GM12878 (cell line): Measurements from ENCODE around the gene KRT12. TPM values are rescaled to one million over a fixed set of nuclear protein-coding genes. Genes with fewer than 3 reads are reported as not detected.

Source experiments
- ATAC-seq: fragments of 200-7000 bp; cut with Tn5 transposase; 3 replicates; pipeline ENCODE4 v1.9.1; 2020; ENCODE audit warnings: mild to moderate bottlenecking, moderate library complexity
- BruUV-seq: library from RNA; stranded (reverse); fragments of 400-500 nt; replicated peaks from 2 replicates; lab custom pipeline; 2021; lab: Mats Ljungman, UMichigan
- CTCF ChIA-PET: fragments of 300-600 bp; sonication (Branson Sonifier 250); formaldehyde crosslinking; extraction: SDS; loops from one replicate; lab custom pipeline; 2021; ENCODE audit warnings: inconsistent platforms; lab: Yijun Ruan, JAX
- POLR2A ChIA-PET: fragments of 350-600 bp; formaldehyde crosslinking; extraction: SDS; loops from one replicate; lab custom pipeline; 2021; ENCODE audit warnings: inconsistent platforms; lab: Charles Lee
- RAD21 ChIA-PET: fragments of 300-600 bp; sonication (Branson Sonifier 250); formaldehyde crosslinking; loops from one replicate; lab custom pipeline; 2023; ENCODE audit warnings: antibody characterized with exemption; ENCODE audit not compliant: unreplicated experiment; lab: Charles Lee
- SMC1A ChIA-PET: fragments of 300-600 bp; sonication (Branson Sonifier 250); formaldehyde crosslinking; loops from one replicate; lab custom pipeline; 2023; ENCODE audit not compliant: unreplicated experiment, uncharacterized antibody; lab: Charles Lee
- DNase-seq: peaks from one replicate; pipeline ENCODE4 v3.0.0-alpha.2; 2011; ENCODE audit warnings: low read depth, low spot score
- FAIRE-seq: peaks from 3 replicates; lab custom pipeline; 2011; peaks lifted over from hg19 to GRCh38; lab: Jason Lieb, UNC
- H2AFZ ChIP-seq: 2 replicates; pipeline ENCODE4 v1.6.0; 2011; ENCODE audit warnings: low read depth, low read length, control low read depth; ENCODE audit not compliant: control insufficient read depth
- H3K27ac ChIP-seq: 2 replicates; pipeline ENCODE4 v1.5.1; 2011; ENCODE audit warnings: control low read depth; ENCODE audit not compliant: control insufficient read depth, insufficient read depth
- H3K27me3 ChIP-seq, 2 experiments: replicated peaks in 1 of 2; 2 replicates each; pipeline versions ENCODE4 v1.6.0 to v1.6.1; 2011; ENCODE audit warnings: low read length in 1 of 2; ENCODE audit not compliant: control insufficient read depth in 2 of 2, insufficient read depth in 2 of 2
- H3K36me3 ChIP-seq, 2 experiments: 2 replicates each; pipeline ENCODE4 v1.5.1; 2011; ENCODE audit warnings: low read length in 1 of 2; ENCODE audit not compliant: control insufficient read depth in 2 of 2, insufficient read depth in 2 of 2
- H3K4me1 ChIP-seq: 2 replicates; pipeline ENCODE4 v1.6.1; 2011; ENCODE audit warnings: mild to moderate bottlenecking, low read length, moderate library complexity, mixed read lengths; ENCODE audit not compliant: control insufficient read depth, insufficient read depth
- H3K4me2 ChIP-seq: 2 replicates; pipeline ENCODE4 v1.6.0; 2011; ENCODE audit warnings: control low read depth; ENCODE audit not compliant: control insufficient read depth, insufficient read depth
- H3K4me3 ChIP-seq: fragments of 200-600 bp; sonication (generic); 2 replicates; pipeline ENCODE4 v1.5.1; 2016
- H3K79me2 ChIP-seq: 2 replicates; pipeline ENCODE4 v1.6.0; 2011; ENCODE audit warnings: low read length; ENCODE audit not compliant: control insufficient read depth, insufficient read depth
- H3K9ac ChIP-seq: 2 replicates; pipeline ENCODE4 v1.8.0; 2011; ENCODE audit warnings: low read length, control low read depth, mixed read lengths; ENCODE audit not compliant: control insufficient read depth, insufficient read depth
- H3K9me3 ChIP-seq: replicated peaks from 3 replicates; pipeline ENCODE4 v1.5.1; 2011; ENCODE audit warnings: mild to moderate bottlenecking, low read length; ENCODE audit not compliant: control insufficient read depth, insufficient read depth
- H4K20me1 ChIP-seq: 2 replicates; pipeline ENCODE4 v1.6.0; 2011; ENCODE audit not compliant: control insufficient read depth, insufficient read depth
- CREM ChIP-seq: IDR thresholded peaks from 2 replicates; pipeline ENCODE4 v1.6.1; 2014; ENCODE audit warnings: antibody characterized with exemption, low read depth
- EED ChIP-seq: sonication (generic); IDR thresholded peaks from 2 replicates; pipeline ENCODE4 v1.6.1; 2016; ENCODE audit warnings: antibody characterized with exemption, low read depth
- GATAD2B ChIP-seq: fragments of 450-650 bp; conservative IDR thresholded peaks from 2 replicates; pipeline ENCODE4 v1.6.1; 2017; ENCODE audit warnings: low read depth, mild to moderate bottlenecking, moderate library complexity
- JUNB ChIP-seq: IDR thresholded peaks from 2 replicates; pipeline ENCODE4 v1.6.1; 2016; ENCODE audit warnings: antibody characterized with exemption, mild to moderate bottlenecking
- KDM1A ChIP-seq: fragments of 200-600 bp; sonication (generic); IDR thresholded peaks from 2 replicates; pipeline ENCODE4 v1.6.1; 2016; ENCODE audit warnings: borderline replicate concordance
- MEF2A ChIP-seq: IDR thresholded peaks from 2 replicates; pipeline ENCODE4 v1.6.1; 2011; ENCODE audit warnings: low read depth, mild to moderate bottlenecking, low read length, moderate library complexity; ENCODE audit not compliant: insufficient read depth
- SRF ChIP-seq, 2 experiments: IDR thresholded peaks; 2 replicates each; pipeline ENCODE4 v1.6.1; 2011; ENCODE audit warnings: low read depth in 2 of 2, low read length in 2 of 2, mild to moderate bottlenecking in 1 of 2, moderate library complexity in 1 of 2
- WGBS: methylation state at CpG from one replicate; pipeline ENCODE4 v1.1.6; 2016; ENCODE audit warnings: low lambda C conversion rate; ENCODE audit not compliant: insufficient replicate concordance, insufficient coverage; ENCODE audit errors: missing lambda C conversion rate; 5-methylcytosine and 5-hydroxymethylcytosine counted together
- in situ Hi-C: fragments of 300-500 bp; cut with MboI; formaldehyde crosslinking; loops from 9 replicates; pipeline ENCODE4 v1.14.3; 2018; ENCODE audit warnings: mixed read lengths
- intact Hi-C: fragments of 100-400 bp; cut with micrococcal nuclease; formaldehyde crosslinking; loops from one replicate; pipeline ENCODE4 v1.14.2; 2022; ENCODE audit not compliant: unreplicated experiment
- polyA plus RNA-seq, 11 experiments: library from polyadenylated mRNA; depleted of rRNA in 4 of 11; unstranded in 6 of 11; stranded (reverse) in 5 of 11; fragments of >200 nt; fragmentation: Nextera tagmentation in 4 of 11; fragmentation: Illumina TruSeq in 1 of 11; extraction: Ambion mirVana in 4 of 11; extraction: Trizol in 1 of 11; gene quantifications; 1 replicate in 1 of 11; 2 replicates in 10 of 11; pipeline versions ENCODE4 v1.2.1 to v1.2.3, GENCODE V29; 2011 to 2016; ENCODE audit warnings: inconsistent platforms in 2 of 11, missing spikeins in 2 of 11, low read depth in 1 of 11
- total RNA-seq, 4 experiments: library from RNA; depleted of rRNA in 3 of 4; stranded (reverse); fragments of >200 nt in 3 of 4; fragmentation: Illumina TruSeq in 1 of 4; extraction: Trizol in 1 of 4; gene quantifications; 2 replicates each; pipeline versions ENCODE4 v1.2.1 to v1.2.3, GENCODE V29; 2013 to 2021
- TF ChIP-seq, protein P1 (sequence below): fragments of 450-650 bp; IDR thresholded peaks from 2 replicates; pipeline ENCODE4 v1.6.1; 2018; ENCODE audit warnings: mild to moderate bottlenecking, low read depth, moderate library complexity; ENCODE audit not compliant: partially characterized antibody
- TF ChIP-seq, protein P2 (sequence below): fragments of 450-650 bp; IDR thresholded peaks from 2 replicates; pipeline ENCODE4 v1.6.1; 2016; ENCODE audit warnings: mild to moderate bottlenecking

Gene KRT12
- total and polyA plus RNA-seq, 10 of the 15 experiments (the other 5 are each of a cell fraction or from before 2014, with no cell fraction given): not detected

DNA sequence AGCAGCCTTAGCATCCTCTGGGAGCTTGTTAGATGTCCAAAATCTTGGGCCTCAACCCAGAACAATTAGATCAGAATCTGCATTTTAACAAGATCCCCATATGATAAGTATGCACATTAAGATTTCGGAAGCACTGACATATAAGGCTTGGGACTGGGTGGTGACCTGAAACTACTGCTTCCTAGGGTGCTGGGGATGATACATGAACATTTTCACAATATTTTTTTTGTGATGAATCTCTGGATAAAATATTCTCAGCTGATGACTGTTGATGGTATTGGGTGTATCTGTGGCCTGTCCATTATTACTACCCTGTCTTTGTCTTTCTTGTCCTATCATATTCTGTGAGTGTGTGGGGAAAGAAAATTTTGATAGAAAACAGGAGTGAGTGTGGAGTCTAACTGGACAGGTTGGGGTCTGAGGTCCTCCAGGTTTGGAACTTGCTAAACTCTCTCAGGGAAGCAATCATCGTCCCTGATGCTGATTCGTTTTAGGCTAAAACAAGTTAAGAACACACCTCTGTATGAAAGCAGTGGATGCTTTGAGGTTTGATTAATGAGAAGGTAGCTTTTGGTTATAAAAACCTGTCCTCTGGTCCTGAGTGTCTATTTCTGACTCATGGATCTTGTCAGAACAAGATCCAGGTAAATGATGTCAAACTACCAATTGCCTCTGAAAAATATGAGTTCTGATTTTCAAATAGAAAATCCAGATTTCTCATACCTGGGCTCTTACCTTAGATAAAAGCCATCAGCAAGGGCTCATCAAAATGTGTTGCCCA is 47.2 kb upstream of the KRT12 start:
- no TSS peak for BruUV-seq
- intact Hi-C loops: loop anchor here (5.0 kb wide), 2 partner anchors 583 to 733 kb away; no protein-coding TSS in a partner anchor
- no peak overlapping the region for H3K9ac ChIP-seq

DNA sequence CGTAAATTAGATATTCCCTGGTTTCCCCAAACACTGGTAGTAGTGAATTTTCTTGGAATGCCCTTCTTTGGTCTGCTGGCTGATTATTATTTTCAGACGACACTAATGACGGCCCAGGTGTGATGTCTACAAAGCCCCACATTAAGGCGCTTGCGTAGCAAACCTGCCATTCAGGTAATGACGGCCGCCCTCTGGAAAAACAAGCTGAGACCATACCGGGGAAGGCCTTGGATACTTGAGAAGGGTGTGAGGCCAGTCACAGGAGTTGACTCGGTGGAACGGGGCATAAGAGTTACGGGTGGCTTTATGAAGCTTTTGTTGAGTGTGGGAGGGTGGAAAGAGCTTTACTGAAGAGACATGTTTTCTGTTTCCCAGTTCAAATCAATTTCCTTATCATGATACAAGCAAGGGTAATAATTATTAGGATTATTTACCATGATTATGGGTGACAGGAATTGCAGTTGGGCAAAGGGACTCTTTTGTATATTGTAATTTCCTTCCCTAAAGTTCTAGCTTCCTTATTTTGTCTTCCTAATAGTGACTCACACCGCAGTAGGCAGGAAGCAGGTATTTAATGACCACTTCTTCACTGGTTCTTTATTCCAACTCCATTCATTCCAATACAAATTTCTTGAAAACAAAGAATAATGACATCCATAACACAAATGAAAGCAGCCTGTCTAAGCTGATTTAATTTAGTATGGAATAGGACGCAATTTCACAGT is 45.6 kb upstream of the KRT12 start:
- POLR2A ChIA-PET: no interaction called here

More for the DNA sequence above, 47.2 kb upstream of the KRT12 start:
- ChIA-PET CTCF (interaction anchor here (1.2 to 1.8 kb wide), 3 partner anchors 137 to 749 kb away, joined by 4 to 5 read pairs (median 5); no protein-coding TSS in a partner anchor), SMC1A (interaction anchor here (1.0 kb wide), 1 partner anchor 14 kb away, joined by 3 read pairs; no protein-coding TSS in a partner anchor), POLR2A (interaction anchor here (0.6 kb wide), 1 partner anchor 13 kb away, joined by 4 read pairs; no protein-coding TSS in a partner anchor), RAD21 (no interaction called here)
- H3K27me3 ChIP-seq: 0 out of 4 replicates have a peak, but pooled peaks cover 0 to 4% of the 10 kb centered on the region in 2 experiments
- TF ChIP-seq SRF (IDR thresholded peaks at IDR 0.05; ENCODE audit: low read depth in 2 of 2, low read length in 2 of 2) (0 out of 4 replicates have a peak, but pooled peaks of 1 of the 2 experiments have one; percentile 11), EED (no peak)
- no peaks in the 10 kb centered on the region for H4K20me1 ChIP-seq
- no peak overlapping the region for H3K4me3 ChIP-seq
- ATAC-seq (no peak), FAIRE-seq (no peak), DNase-seq (no peak)
- H2AFZ ChIP-seq: no peak overlapping the region
- 15% methylated on average over 3 of the region's 3 CpGs for WGBS
- in situ Hi-C loops: loop anchor here (5.0 kb wide), 2 partner anchors 408 to 748 kb away; no protein-coding TSS in a partner anchor
- H3K9me3 ChIP-seq: no peaks in the 10 kb centered on the region
- peaks cover 14% of the 10 kb centered on the region; the same call in 1 of the 2 replicates for H3K4me1 ChIP-seq
- H3K4me2 ChIP-seq: 0 out of 2 replicates have a peak overlapping the region, but pooled peaks have one; percentile 33
- H3K36me3 ChIP-seq: no peaks in the 10 kb centered on the region
- H3K27ac ChIP-seq: no peak overlapping the region
- H3K79me2 ChIP-seq: no peaks in the 10 kb centered on the region

More for the DNA sequence above, 45.6 kb upstream of the KRT12 start:
- ATAC-seq (no peak), FAIRE-seq (no peak), DNase-seq (no peak)
- Histone ChIP-seq H3K79me2 (no peaks in the 10 kb centered on the region), H4K20me1 (no peaks in the 10 kb centered on the region), H3K4me2 (no peak overlapping the region), H3K36me3 (no peaks in the 10 kb centered on the region), H3K4me1 (peaks cover 14% of the 10 kb centered on the region; the same call in 1 of the 2 replicates), H3K4me3 (no peak overlapping the region), H3K27me3 (0 out of 4 replicates have a peak, but pooled peaks cover 0 to 4% of the 10 kb centered on the region in 2 experiments), H3K9me3 (no peaks in the 10 kb centered on the region), H3K9ac (no peak overlapping the region), H2AFZ (no peak overlapping the region), H3K27ac (no peak overlapping the region)
- SMC1A ChIA-PET: interaction anchor here (0.6 to 1.3 kb wide), 3 partner anchors 11 to 442 kb away, joined by 3 to 4 read pairs (median 4); no protein-coding TSS in a partner anchor
- intact Hi-C loops (loop anchor here (5.0 kb wide), 2 partner anchors 585 to 735 kb away; no protein-coding TSS in a partner anchor), in situ Hi-C loops (loop anchor here (5.0 kb wide), 2 partner anchors 410 to 750 kb away; no protein-coding TSS in a partner anchor)
- WGBS: 40% methylated on average over 13 of the region's 13 CpGs
- CTCF ChIA-PET: interaction anchor here (0.7 to 1.1 kb wide), 5 partner anchors 46 to 736 kb away, joined by 3 to 5 read pairs (median 4); partner anchors contain the start of gene KRT12
- no TSS peak for BruUV-seq
- RAD21 ChIA-PET: no interaction called here
- TF ChIP-seq MEF2A: no peak
- no peak for TF ChIP-seq KDM1A
- TF ChIP-seq GATAD2B: no peak
- TF ChIP-seq CREM: no peak
- no peak for TF ChIP-seq JUNB
- TF ChIP-seq, protein P1, sequence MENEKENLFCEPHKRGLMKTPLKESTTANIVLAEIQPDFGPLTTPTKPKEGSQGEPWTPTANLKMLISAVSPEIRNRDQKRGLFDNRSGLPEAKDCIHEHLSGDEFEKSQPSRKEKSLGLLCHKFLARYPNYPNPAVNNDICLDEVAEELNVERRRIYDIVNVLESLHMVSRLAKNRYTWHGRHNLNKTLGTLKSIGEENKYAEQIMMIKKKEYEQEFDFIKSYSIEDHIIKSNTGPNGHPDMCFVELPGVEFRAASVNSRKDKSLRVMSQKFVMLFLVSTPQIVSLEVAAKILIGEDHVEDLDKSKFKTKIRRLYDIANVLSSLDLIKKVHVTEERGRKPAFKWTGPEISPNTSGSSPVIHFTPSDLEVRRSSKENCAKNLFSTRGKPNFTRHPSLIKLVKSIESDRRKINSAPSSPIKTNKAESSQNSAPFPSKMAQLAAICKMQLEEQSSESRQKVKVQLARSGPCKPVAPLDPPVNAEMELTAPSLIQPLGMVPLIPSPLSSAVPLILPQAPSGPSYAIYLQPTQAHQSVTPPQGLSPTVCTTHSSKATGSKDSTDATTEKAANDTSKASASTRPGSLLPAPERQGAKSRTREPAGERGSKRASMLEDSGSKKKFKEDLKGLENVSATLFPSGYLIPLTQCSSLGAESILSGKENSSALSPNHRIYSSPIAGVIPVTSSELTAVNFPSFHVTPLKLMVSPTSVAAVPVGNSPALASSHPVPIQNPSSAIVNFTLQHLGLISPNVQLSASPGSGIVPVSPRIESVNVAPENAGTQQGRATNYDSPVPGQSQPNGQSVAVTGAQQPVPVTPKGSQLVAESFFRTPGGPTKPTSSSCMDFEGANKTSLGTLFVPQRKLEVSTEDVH: no peak
- TF ChIP-seq, protein P2, sequence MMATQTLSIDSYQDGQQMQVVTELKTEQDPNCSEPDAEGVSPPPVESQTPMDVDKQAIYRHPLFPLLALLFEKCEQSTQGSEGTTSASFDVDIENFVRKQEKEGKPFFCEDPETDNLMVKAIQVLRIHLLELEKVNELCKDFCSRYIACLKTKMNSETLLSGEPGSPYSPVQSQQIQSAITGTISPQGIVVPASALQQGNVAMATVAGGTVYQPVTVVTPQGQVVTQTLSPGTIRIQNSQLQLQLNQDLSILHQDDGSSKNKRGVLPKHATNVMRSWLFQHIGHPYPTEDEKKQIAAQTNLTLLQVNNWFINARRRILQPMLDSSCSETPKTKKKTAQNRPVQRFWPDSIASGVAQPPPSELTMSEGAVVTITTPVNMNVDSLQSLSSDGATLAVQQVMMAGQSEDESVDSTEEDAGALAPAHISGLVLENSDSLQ: no peak
